Mononuclear cell (primary cell): ENCODE data around the gene DNAJA4. TPM values are rescaled to one million over a fixed set of nuclear protein-coding genes. Genes with fewer than 3 reads are reported as not detected.

Experiments
- H3K27me3 ChIP-seq: 2 replicates; pipeline ENCODE4 v1.6.0; 2011; ENCODE audit warnings: low read length, control low read depth; ENCODE audit not compliant: insufficient read depth
- H3K4me1 ChIP-seq: 2 replicates; pipeline ENCODE4 v1.5.1; 2011; ENCODE audit warnings: mild to moderate bottlenecking, low read length, control low read depth; ENCODE audit not compliant: insufficient read depth
- H3K4me3 ChIP-seq: 2 replicates; pipeline ENCODE4 v1.5.1; 2011; ENCODE audit warnings: mild to moderate bottlenecking, low read length, moderate library complexity
- H3K9me3 ChIP-seq: 2 replicates; pipeline ENCODE4 v1.5.1; 2011; ENCODE audit warnings: low read depth, mild to moderate bottlenecking, control low read depth, low read length
- total RNA-seq: library from RNA; depleted of rRNA; stranded (reverse); fragments of >200 nt; gene quantifications from one replicate; pipeline ENCODE4 v1.2.3, GENCODE V29; 2012

Gene DNAJA4
- total RNA-seq, 1 donor, result 22.0 TPM

GRCh38 chr15:78325092-78325843 is 60.9 kb downstream of the DNAJA4 start:
- Histone ChIP-seq H3K4me3 (no peak overlapping the region), H3K4me1 (no peaks in the 10 kb centered on the region), H3K27me3 (no peaks in the 10 kb centered on the region), H3K9me3 (no peaks in the 10 kb centered on the region)

- Histone ChIP-seq H3K4me1 (no peaks in the 10 kb centered on the region), H3K4me3 (no peak overlapping the region), H3K27me3 (no peaks in the 10 kb centered on the region), H3K9me3 (no peaks in the 10 kb centered on the region)
Measured at GRCh38 chr15:78327466-78327865, 63.1 kb downstream of the DNAJA4 start.

- no peaks in the 10 kb centered on the region for H3K9me3 ChIP-seq
- no peaks in the 10 kb centered on the region for H3K4me1 ChIP-seq
- H3K27me3 ChIP-seq, result no peaks in the 10 kb centered on the region
- no peak overlapping the region for H3K4me3 ChIP-seq
Measured at GRCh38 chr15:78329625-78330024, 65.3 kb downstream of the DNAJA4 start.

Other genes with a start within 250 kb of the DNAJA4 start
- 38.1 TPM for gene TBC1D2B, start 186.9 kb upstream of the DNAJA4 start, total RNA-seq
- not detected for gene SH2D7, start 172.0 kb upstream of the DNAJA4 start, total RNA-seq
- gene CIB2, start 133.1 kb upstream of the DNAJA4 start, total RNA-seq, result 1.9 TPM
- gene IDH3A, start 115.2 kb upstream of the DNAJA4 start, total RNA-seq, result 40.5 TPM
- gene ACSBG1, start 30.0 kb upstream of the DNAJA4 start, total RNA-seq, result 0.52 TPM
- gene SKIC8, start 35.0 kb downstream of the DNAJA4 start, total RNA-seq, result 16.6 TPM
- gene CRABP1, start 75.8 kb downstream of the DNAJA4 start, total RNA-seq, result not detected
- gene IREB2, start 173.7 kb downstream of the DNAJA4 start, total RNA-seq, result 68.1 TPM
- gene HYKK, start 243.0 kb downstream of the DNAJA4 start, total RNA-seq, result 0.94 TPM